ENCODE data around the gene CEBPA.
"Not testable (repeated sequence)": the region's sequence is repeated elsewhere in the genome, so short reads cannot be mapped to it uniquely, and the experiment has no call there.

CEBPA gene

GRCh38 chr19:33300009-33300893 is 2.1 kb downstream of the CEBPA start:
- no peak for DNase-seq (ENCODE audit: low read depth)

- DNase-seq (ENCODE audit: low read depth) = no peak
Measured at GRCh38 chr19:33299051-33299688, 3.2 kb downstream of the CEBPA start.

- DNase-seq (ENCODE audit: low read depth) = no peak
Measured at GRCh38 chr19:33298146-33298911, 4.0 kb downstream of the CEBPA start.

GRCh38 chr19:33297401-33298145 is 4.8 kb downstream of the CEBPA start:
- DNase-seq (ENCODE audit: low read depth) = no peak

GRCh38 chr19:33296488-33296971 is 5.8 kb downstream of the CEBPA start:
- DNase-seq (ENCODE audit: low read depth) = no peak

- DNase-seq (ENCODE audit: low read depth) = no peak
Measured at GRCh38 chr19:33295621-33296487, 6.5 kb downstream of the CEBPA start.

- DNase-seq (ENCODE audit: low read depth) = not testable (repeated sequence)
Measured at GRCh38 chr19:33295046-33295445, 7.3 kb downstream of the CEBPA start.

- no peak for DNase-seq (ENCODE audit: low read depth)
Measured at GRCh38 chr19:33294058-33294798, 8.1 kb downstream of the CEBPA start.

- DNase-seq (ENCODE audit: low read depth) = no peak
Measured at GRCh38 chr19:33293255-33294057, 8.9 kb downstream of the CEBPA start.

- no peak for DNase-seq (ENCODE audit: low read depth)
Measured at GRCh38 chr19:33292595-33293254, 9.6 kb downstream of the CEBPA start.

- DNase-seq (ENCODE audit: low read depth) = no peak
Measured at GRCh38 chr19:33291623-33292534, 10.5 kb downstream of the CEBPA start.

- DNase-seq (ENCODE audit: low read depth) = no peak
Measured at GRCh38 chr19:33290956-33291622, 11.2 kb downstream of the CEBPA start.

- DNase-seq (ENCODE audit: low read depth) = no peak
Measured at GRCh38 chr19:33290082-33290815, 12.1 kb downstream of the CEBPA start.

GRCh38 chr19:33289261-33289660 is 13.1 kb downstream of the CEBPA start:
- DNase-seq (ENCODE audit: low read depth) = no peak

- no peak for DNase-seq (ENCODE audit: low read depth)
Measured at GRCh38 chr19:33288666-33289065, 13.7 kb downstream of the CEBPA start.

GRCh38 chr19:33287927-33288326 is 14.4 kb downstream of the CEBPA start:
- DNase-seq (ENCODE audit: low read depth) = no peak

Data from activated T-helper 9 cell treated with anti-CD3 and anti-CD28 coated beads, Interleukin-2, amount 50 U/mL, for 16 hours (primary cell).